H9 (cell line): ENCODE data around the gene RAPGEF6. TPM values are rescaled to one million over a fixed set of nuclear protein-coding genes. Genes with fewer than 3 reads are reported as not detected.

ENCODE experiments used
- DNase-seq: peaks from one replicate; pipeline ENCODE4 v3.0.0-alpha.2; 2017
- H2AFZ ChIP-seq: one replicate; pipeline ENCODE4 v1.6.1; 2013; ENCODE audit warnings: mild to moderate bottlenecking, low read length, control low read depth, moderate library complexity
- H2AK5ac ChIP-seq: 2 replicates; pipeline ENCODE4 v1.6.1; 2013; ENCODE audit warnings: low read length, control low read depth, mixed read lengths; ENCODE audit not compliant: insufficient read length
- H2BK120ac ChIP-seq: one replicate; pipeline ENCODE4 v1.6.1; 2013; ENCODE audit warnings: low read depth, mild to moderate bottlenecking, low read length, control low read depth, inconsistent platforms; ENCODE audit not compliant: poor library complexity, severe bottlenecking
- H2BK12ac ChIP-seq: 2 replicates; pipeline ENCODE4 v1.6.1; 2013; ENCODE audit warnings: low read length, control low read depth, mixed read lengths, low read depth; ENCODE audit not compliant: insufficient read length
- H2BK15ac ChIP-seq: 2 replicates; pipeline ENCODE4 v1.6.1; 2013; ENCODE audit warnings: low read depth, low read length, control low read depth
- H2BK20ac ChIP-seq: one replicate; pipeline ENCODE4 v1.6.1; 2013; ENCODE audit warnings: low read depth, mild to moderate bottlenecking, low read length, control low read depth, inconsistent platforms; ENCODE audit not compliant: poor library complexity, severe bottlenecking
- H2BK5ac ChIP-seq: 2 replicates; pipeline ENCODE4 v1.6.1; 2013; ENCODE audit warnings: low read length, control low read depth, mixed read lengths; ENCODE audit not compliant: insufficient read length
- H3K14ac ChIP-seq: 2 replicates; pipeline ENCODE4 v1.6.1; 2013; ENCODE audit warnings: low read length, control low read depth; ENCODE audit not compliant: insufficient read depth
- H3K18ac ChIP-seq: 2 replicates; pipeline ENCODE4 v1.6.1; 2013; ENCODE audit warnings: low read depth, mild to moderate bottlenecking, mixed read lengths, low read length, control low read depth; ENCODE audit not compliant: insufficient read length
- H3K23ac ChIP-seq: 2 replicates; pipeline ENCODE4 v1.6.1; 2013; ENCODE audit warnings: low read length, control low read depth, mixed read lengths, low read depth; ENCODE audit not compliant: insufficient read length
- H3K23me2 ChIP-seq: 2 replicates; pipeline ENCODE4 v1.6.1; 2013; ENCODE audit warnings: low read depth, mild to moderate bottlenecking, mixed read lengths, low read length, control low read depth; ENCODE audit not compliant: insufficient read length, poor library complexity, severe bottlenecking
- H3K27ac ChIP-seq: 2 replicates; pipeline ENCODE4 v1.5.1; 2013; ENCODE audit warnings: low read length, control low read depth, mixed read lengths, low read depth; ENCODE audit not compliant: insufficient read length
- H3K27me3 ChIP-seq: 2 replicates; pipeline ENCODE4 v1.6.1; 2013; ENCODE audit warnings: low read length, control low read depth, inconsistent platforms; ENCODE audit not compliant: insufficient read depth
- H3K4ac ChIP-seq: 2 replicates; pipeline ENCODE4 v1.6.1; 2013; ENCODE audit warnings: low read depth, mild to moderate bottlenecking, control low read depth, inconsistent platforms, low read length, moderate library complexity
- H3K4me1 ChIP-seq: 2 replicates; pipeline ENCODE4 v1.6.1; 2013; ENCODE audit warnings: low read length, control low read depth, inconsistent platforms; ENCODE audit not compliant: insufficient read depth
- H3K4me2 ChIP-seq: 2 replicates; pipeline ENCODE4 v1.6.1; 2013; ENCODE audit warnings: low read length, control low read depth, mixed read lengths; ENCODE audit not compliant: insufficient read length, insufficient read depth
- H3K56ac ChIP-seq: 2 replicates; pipeline ENCODE4 v1.6.1; 2013; ENCODE audit warnings: low read depth, mild to moderate bottlenecking, mixed read lengths, low read length, control low read depth; ENCODE audit not compliant: insufficient read length
- H3K79me1 ChIP-seq: 2 replicates; pipeline ENCODE4 v1.6.1; 2013; ENCODE audit warnings: low read depth, mild to moderate bottlenecking, moderate library complexity, low read length, control low read depth, inconsistent platforms; ENCODE audit not compliant: insufficient read depth, poor library complexity, severe bottlenecking
- H3K79me2 ChIP-seq: 2 replicates; pipeline ENCODE4 v1.6.1; 2013; ENCODE audit warnings: low read length, control low read depth, inconsistent platforms; ENCODE audit not compliant: insufficient read depth
- H3K9ac ChIP-seq: 2 replicates; pipeline ENCODE4 v1.6.1; 2013; ENCODE audit warnings: low read length, control low read depth, mixed read lengths; ENCODE audit not compliant: insufficient read length; ENCODE audit errors: extremely low read depth
- H3K9me3 ChIP-seq: one replicate; pipeline ENCODE4 v1.6.1; 2013; ENCODE audit warnings: low read depth, low read length, inconsistent platforms; ENCODE audit not compliant: control insufficient read depth
- H3T11ph ChIP-seq: one replicate; pipeline ENCODE4 v1.6.1; 2013; ENCODE audit warnings: mild to moderate bottlenecking, low read length, control low read depth, inconsistent platforms
- H4K20me1 ChIP-seq: one replicate; pipeline ENCODE4 v1.6.1; 2013; ENCODE audit not compliant: control insufficient read depth, insufficient read length, insufficient read depth
- H4K5ac ChIP-seq: 2 replicates; pipeline ENCODE4 v1.6.1; 2013; ENCODE audit warnings: low read depth, mild to moderate bottlenecking, mixed read lengths, low read length, control low read depth; ENCODE audit not compliant: insufficient read length
- H4K8ac ChIP-seq: replicated peaks from 2 replicates; pipeline ENCODE4 v1.6.1; 2013; ENCODE audit warnings: low read length, control low read depth, mixed read lengths, low read depth; ENCODE audit not compliant: insufficient read length
- H4K91ac ChIP-seq: 2 replicates; pipeline ENCODE4 v1.6.1; 2013; ENCODE audit warnings: low read depth, mild to moderate bottlenecking, moderate library complexity, mixed read lengths, low read length, control low read depth; ENCODE audit not compliant: insufficient read length
- H3K27ac Mint-ChIP-seq, 3 experiments: 2 replicates in 2 of 3; 3 replicates in 1 of 3; pipeline ENCODE4 v1.8.0; 2020 to 2021; ENCODE audit warnings: mixed read lengths in 3 of 3, mild to moderate bottlenecking in 1 of 3, moderate library complexity in 1 of 3
- H3K27me3 Mint-ChIP-seq: 2 replicates; pipeline ENCODE4 v1.8.0; 2021; ENCODE audit warnings: low read depth, mild to moderate bottlenecking, moderate library complexity, mixed read lengths
- H3K36me3 Mint-ChIP-seq, 3 experiments: 2 replicates in 2 of 3; 3 replicates in 1 of 3; pipeline ENCODE4 v1.8.0; 2020 to 2021; ENCODE audit warnings: low read depth in 3 of 3, mixed read lengths in 3 of 3; ENCODE audit not compliant: insufficient read depth in 1 of 3
- H3K4me1 Mint-ChIP-seq, 2 experiments: 2 replicates each; pipeline ENCODE4 v1.8.0; 2020; ENCODE audit warnings: mixed read lengths in 2 of 2
- H3K4me3 Mint-ChIP-seq, 2 experiments: 2 replicates in 1 of 2; 3 replicates in 1 of 2; pipeline ENCODE4 v1.8.0; 2020 to 2021; ENCODE audit warnings: mild to moderate bottlenecking in 2 of 2, mixed read lengths in 2 of 2, moderate library complexity in 1 of 2
- H3K9me3 Mint-ChIP-seq, 2 experiments: 2 replicates in 1 of 2; 3 replicates in 1 of 2; pipeline ENCODE4 v1.8.0; 2020; ENCODE audit warnings: mild to moderate bottlenecking in 2 of 2, mixed read lengths in 2 of 2, moderate library complexity in 1 of 2
- WGBS: extraction: QIAGEN DNeasy Blood & Tissue Kit; methylation state at CpG from one replicate; pipeline ENCODE4 v1.1.7; 2013; ENCODE audit warnings: missing lambda C conversion rate, low lambda C conversion rate, mixed read lengths; ENCODE audit not compliant: insufficient read length; ENCODE audit errors: extremely low coverage; 5-methylcytosine and 5-hydroxymethylcytosine counted together
- total RNA-seq: library from RNA; stranded (reverse); gene quantifications from 2 replicates; pipeline ENCODE4 v1.2.1, GENCODE V29; 2021
- TF ChIP-seq, protein P1 (sequence below): fragments of 200-600 bp; sonication (generic); conservative IDR thresholded peaks from 3 replicates; pipeline ENCODE4 v1.8.0; 2021; ENCODE audit warnings: antibody characterized with exemption, mild to moderate bottlenecking

Gene RAPGEF6
- total RNA-seq, 1 experiment from 2014 or later, result 19.7 TPM

DNA sequence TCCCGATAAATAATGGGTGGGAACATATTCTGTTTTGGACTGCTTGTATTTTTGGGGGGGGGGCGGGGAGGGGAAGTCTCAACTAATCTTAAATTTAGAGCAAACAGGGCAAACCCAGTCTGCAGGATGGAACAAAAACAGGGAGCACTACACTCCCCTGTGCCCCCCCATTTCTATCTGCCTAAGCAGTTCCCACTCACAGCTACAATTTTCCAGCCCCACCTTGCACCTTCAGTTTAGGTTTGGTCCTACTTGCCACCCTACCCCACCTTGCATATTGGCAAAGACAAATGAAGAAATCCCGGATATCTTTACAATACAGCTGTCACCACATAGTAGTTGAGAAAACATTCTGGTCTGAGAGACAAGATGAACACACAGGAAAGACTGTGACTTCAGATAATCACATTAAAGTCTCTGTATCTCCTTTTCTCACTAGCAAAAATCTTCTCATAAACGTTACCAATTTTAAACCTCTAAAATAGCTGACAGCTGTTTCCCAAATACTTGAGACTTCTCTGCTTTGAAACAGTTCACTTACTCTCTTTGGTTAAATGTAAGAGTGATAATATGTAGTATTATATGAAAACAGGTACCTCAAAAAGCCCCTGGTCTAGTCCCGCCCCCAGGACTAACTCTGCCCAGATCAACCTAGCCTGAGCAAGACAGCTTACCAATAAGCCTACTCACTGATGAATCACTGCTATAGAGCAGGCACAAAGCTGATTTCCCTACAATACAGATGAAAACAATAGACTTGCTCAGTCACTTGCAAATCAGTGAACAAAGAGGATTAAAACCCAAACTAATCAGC is 5.2 kb upstream of the RAPGEF6 start:
- H3K79me2 ChIP-seq, result no peaks in the 10 kb centered on the region
- no peaks in the 10 kb centered on the region for H3K79me1 ChIP-seq
- H2AK5ac ChIP-seq, result no peak overlapping the region
- H2BK5ac ChIP-seq, result no peak overlapping the region
- Mint-ChIP-seq H3K27me3 (no peaks in the 10 kb centered on the region), H3K4me3 (no peak overlapping the region), H3K9me3 (no peaks in the 10 kb centered on the region), H3K36me3 (no peaks in the 10 kb centered on the region; a peak in 2 of 7 replicates), H3K4me1 (peaks cover 10% of the 10 kb centered on the region in 2 experiments), H3K27ac (peak overlapping the region in 1 of 3 experiments; percentile 16; a peak in 4 of 7 replicates)
- no peak overlapping the region for H3K9ac ChIP-seq
- TF ChIP-seq, protein P1, sequence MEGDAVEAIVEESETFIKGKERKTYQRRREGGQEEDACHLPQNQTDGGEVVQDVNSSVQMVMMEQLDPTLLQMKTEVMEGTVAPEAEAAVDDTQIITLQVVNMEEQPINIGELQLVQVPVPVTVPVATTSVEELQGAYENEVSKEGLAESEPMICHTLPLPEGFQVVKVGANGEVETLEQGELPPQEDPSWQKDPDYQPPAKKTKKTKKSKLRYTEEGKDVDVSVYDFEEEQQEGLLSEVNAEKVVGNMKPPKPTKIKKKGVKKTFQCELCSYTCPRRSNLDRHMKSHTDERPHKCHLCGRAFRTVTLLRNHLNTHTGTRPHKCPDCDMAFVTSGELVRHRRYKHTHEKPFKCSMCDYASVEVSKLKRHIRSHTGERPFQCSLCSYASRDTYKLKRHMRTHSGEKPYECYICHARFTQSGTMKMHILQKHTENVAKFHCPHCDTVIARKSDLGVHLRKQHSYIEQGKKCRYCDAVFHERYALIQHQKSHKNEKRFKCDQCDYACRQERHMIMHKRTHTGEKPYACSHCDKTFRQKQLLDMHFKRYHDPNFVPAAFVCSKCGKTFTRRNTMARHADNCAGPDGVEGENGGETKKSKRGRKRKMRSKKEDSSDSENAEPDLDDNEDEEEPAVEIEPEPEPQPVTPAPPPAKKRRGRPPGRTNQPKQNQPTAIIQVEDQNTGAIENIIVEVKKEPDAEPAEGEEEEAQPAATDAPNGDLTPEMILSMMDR, result no peak
- H4K91ac ChIP-seq, result no peak overlapping the region
- H3K27ac ChIP-seq, result no peak overlapping the region
- no peak overlapping the region for H3K56ac ChIP-seq
- H4K20me1 ChIP-seq, result no peaks in the 10 kb centered on the region
- H3K23me2 ChIP-seq, result no peaks in the 10 kb centered on the region
- no peak overlapping the region for H4K8ac ChIP-seq
- no peaks in the 10 kb centered on the region for H3K9me3 ChIP-seq
- H3K18ac ChIP-seq, result no peak overlapping the region
- no peak overlapping the region for H3T11ph ChIP-seq
- no peak overlapping the region for H2BK20ac ChIP-seq
- no peak overlapping the region for H2BK12ac ChIP-seq
- no CpG with 5 or more reads among the region's 5 CpGs for WGBS
- no peak overlapping the region for H4K5ac ChIP-seq
- H3K27me3 ChIP-seq, result no peaks in the 10 kb centered on the region
- no peak overlapping the region for H3K4me2 ChIP-seq
- DNase-seq, result no peak
- H2BK120ac ChIP-seq, result no peak overlapping the region
- no peak overlapping the region for H2BK15ac ChIP-seq
- no peaks in the 10 kb centered on the region for H3K4me1 ChIP-seq
- no peak overlapping the region for H3K14ac ChIP-seq
- H3K23ac ChIP-seq, result no peak overlapping the region
- no peak overlapping the region for H3K4ac ChIP-seq
- H2AFZ ChIP-seq, result no peak overlapping the region
